IPS-18a (cell line): ENCODE measurements around the gene DAGLA.

ENCODE experiments used
- H3K27ac ChIP-seq: one replicate; pipeline ENCODE4 v1.5.1; 2013; ENCODE audit warnings: low read length
- H3K27me3 ChIP-seq: one replicate; pipeline ENCODE4 v1.6.1; 2013; ENCODE audit warnings: mild to moderate bottlenecking, low read length; ENCODE audit not compliant: control insufficient read depth, insufficient read depth
- H3K36me3 ChIP-seq: one replicate; pipeline ENCODE4 v1.6.1; 2013; ENCODE audit warnings: low read depth, low read length; ENCODE audit not compliant: control insufficient read depth
- H3K4me1 ChIP-seq: one replicate; pipeline ENCODE4 v1.6.1; 2013; ENCODE audit warnings: low read depth, low read length; ENCODE audit not compliant: control insufficient read depth
- H3K4me3 ChIP-seq: one replicate; pipeline ENCODE4 v1.5.1; 2013; ENCODE audit warnings: low read length
- H3K9ac ChIP-seq: one replicate; pipeline ENCODE4 v1.6.1; 2013; ENCODE audit warnings: mild to moderate bottlenecking, low read length, moderate library complexity
- H3K9me3 ChIP-seq: one replicate; pipeline ENCODE4 v1.6.1; 2013; ENCODE audit warnings: low read depth, low read length; ENCODE audit not compliant: control insufficient read depth

DAGLA gene

GRCh38 chr11:61684870-61685616 lies 4.9 kb downstream of the DAGLA start:
- Histone ChIP-seq H3K4me1 (peaks cover 6% of the 10 kb centered on the region), H3K27me3 (peaks cover 13% of the 10 kb centered on the region), H3K9ac (no peak overlapping the region), H3K36me3 (no peaks in the 10 kb centered on the region), H3K9me3 (no peaks in the 10 kb centered on the region), H3K4me3 (no peak overlapping the region), H3K27ac (no peak overlapping the region)

GRCh38 chr11:61685617-61685967 lies 5.4 kb downstream of the DAGLA start:
- H3K9me3 ChIP-seq: no peaks in the 10 kb centered on the region
- H3K4me1 ChIP-seq: peaks cover 6% of the 10 kb centered on the region
- peaks cover 12% of the 10 kb centered on the region for H3K27me3 ChIP-seq
- no peak overlapping the region for H3K4me3 ChIP-seq
- no peak overlapping the region for H3K9ac ChIP-seq
- H3K27ac ChIP-seq: no peak overlapping the region
- no peaks in the 10 kb centered on the region for H3K36me3 ChIP-seq

- Histone ChIP-seq H3K27ac (no peak overlapping the region), H3K9me3 (no peaks in the 10 kb centered on the region), H3K27me3 (peaks cover 7% of the 10 kb centered on the region), H3K9ac (no peak overlapping the region), H3K4me1 (peaks cover 8% of the 10 kb centered on the region), H3K36me3 (no peaks in the 10 kb centered on the region), H3K4me3 (no peak overlapping the region)
These were observed 5.9 kb downstream of the DAGLA start for GRCh38 chr11:61686066-61686465.

GRCh38 chr11:61686469-61686868 lies 6.3 kb downstream of the DAGLA start:
- no peak overlapping the region for H3K9ac ChIP-seq
- H3K4me3 ChIP-seq: no peak overlapping the region
- no peak overlapping the region for H3K27ac ChIP-seq
- H3K4me1 ChIP-seq: peaks cover 12% of the 10 kb centered on the region
- no peaks in the 10 kb centered on the region for H3K9me3 ChIP-seq
- H3K27me3 ChIP-seq: peaks cover 3% of the 10 kb centered on the region
- no peaks in the 10 kb centered on the region for H3K36me3 ChIP-seq

- Histone ChIP-seq H3K27me3 (no peaks in the 10 kb centered on the region), H3K4me1 (peaks cover 18% of the 10 kb centered on the region), H3K27ac (no peak overlapping the region), H3K36me3 (no peaks in the 10 kb centered on the region), H3K9me3 (no peaks in the 10 kb centered on the region), H3K4me3 (no peak overlapping the region), H3K9ac (no peak overlapping the region)
These were observed 7.2 kb downstream of the DAGLA start for GRCh38 chr11:61687420-61687819.

- Histone ChIP-seq H3K27me3 (no peaks in the 10 kb centered on the region), H3K4me3 (no peak overlapping the region), H3K36me3 (no peaks in the 10 kb centered on the region), H3K9me3 (no peaks in the 10 kb centered on the region), H3K27ac (no peak overlapping the region), H3K9ac (no peak overlapping the region), H3K4me1 (peaks cover 16% of the 10 kb centered on the region)
These were observed 8.4 kb downstream of the DAGLA start for GRCh38 chr11:61688365-61689163.

GRCh38 chr11:61689164-61689496 lies 8.9 kb downstream of the DAGLA start:
- no peaks in the 10 kb centered on the region for H3K27me3 ChIP-seq
- H3K27ac ChIP-seq: no peak overlapping the region
- no peaks in the 10 kb centered on the region for H3K36me3 ChIP-seq
- no peak overlapping the region for H3K9ac ChIP-seq
- H3K9me3 ChIP-seq: no peaks in the 10 kb centered on the region
- peaks cover 18% of the 10 kb centered on the region for H3K4me1 ChIP-seq
- no peak overlapping the region for H3K4me3 ChIP-seq

- Histone ChIP-seq H3K4me3 (no peak overlapping the region), H3K36me3 (no peaks in the 10 kb centered on the region), H3K9me3 (no peaks in the 10 kb centered on the region), H3K27me3 (no peaks in the 10 kb centered on the region), H3K4me1 (peaks cover 35% of the 10 kb centered on the region), H3K27ac (no peak overlapping the region), H3K9ac (no peak overlapping the region)
These were observed 10.7 kb downstream of the DAGLA start for GRCh38 chr11:61690706-61691379.

- peaks cover 40% of the 10 kb centered on the region for H3K4me1 ChIP-seq
These were observed 11.4 kb downstream of the DAGLA start for GRCh38 chr11:61691380-61692156.

GRCh38 chr11:61693922-61694601 lies 13.9 kb downstream of the DAGLA start:
- Histone ChIP-seq H3K27me3 (no peaks in the 10 kb centered on the region), H3K9ac (no peak overlapping the region), H3K4me1 (peaks cover 40% of the 10 kb centered on the region), H3K4me3 (no peak overlapping the region), H3K36me3 (no peaks in the 10 kb centered on the region), H3K27ac (no peak overlapping the region), H3K9me3 (no peaks in the 10 kb centered on the region)

More at GRCh38 chr11:61691380-61692156, 11.4 kb downstream of the DAGLA start:
- H3K4me3 ChIP-seq: no peak overlapping the region
- H3K27ac ChIP-seq: no peak overlapping the region
- no peaks in the 10 kb centered on the region for H3K9me3 ChIP-seq
- H3K9ac ChIP-seq: no peak overlapping the region
- no peaks in the 10 kb centered on the region for H3K27me3 ChIP-seq
- no peaks in the 10 kb centered on the region for H3K36me3 ChIP-seq

- Histone ChIP-seq H3K9me3 (no peaks in the 10 kb centered on the region), H3K4me1 (peaks cover 40% of the 10 kb centered on the region), H3K36me3 (no peaks in the 10 kb centered on the region), H3K27ac (no peak overlapping the region), H3K27me3 (no peaks in the 10 kb centered on the region), H3K4me3 (no peak overlapping the region), H3K9ac (no peak overlapping the region)
These were observed 14.4 kb downstream of the DAGLA start for GRCh38 chr11:61694602-61694939.
